ENCODE measurements around the gene ERG28. TPM values are rescaled to one million over a fixed set of nuclear protein-coding genes. Genes with fewer than 3 reads are reported as not detected.

Gene ERG28
- total RNA-seq, 2 experiments from 2014 or later = 9.8 to 24.0 TPM

- Histone ChIP-seq H3K36me3 (ENCODE audit: insufficient read depth, low read length) (peaks cover 54% of the 10 kb centered on the region), H3K4me2 (ENCODE audit: low read length) (no peak overlapping the region), H2AFZ (ENCODE audit: low read length) (no peak overlapping the region), H4K20me1 (ENCODE audit: insufficient read depth, low read length) (no peaks in the 10 kb centered on the region), H3K4me1 (ENCODE audit: insufficient read depth, low read length, poor library complexity, severe bottlenecking) (peaks cover 9% of the 10 kb centered on the region), H3K79me2 (ENCODE audit: insufficient read depth, low read depth, low read length) (peaks cover 9% of the 10 kb centered on the region; the same call in 1 of the 2 replicates), H3K27ac (ENCODE audit: low read depth, low read length, poor library complexity, severe bottlenecking) (no peak overlapping the region), H3K9me2 (ENCODE audit: insufficient read depth, low read length) (no peaks in the 10 kb centered on the region), H3K4me3 (ENCODE audit: low read depth, low read length, poor library complexity, severe bottlenecking) (no peak overlapping the region), H3K9me3 (ENCODE audit: low read length) (no peaks in the 10 kb centered on the region)
- intact Hi-C loops (cut with micrococcal nuclease; ENCODE audit: unreplicated experiment) = loop anchor here (5.0 kb wide), 1 partner anchor 348 kb away; no protein-coding TSS in a partner anchor
- BruUV-seq (replicated peaks) = no TSS peak
- ChIA-PET POLR2A (no interaction called here), CTCF (ENCODE audit: unreplicated experiment) (no interaction called here)
- DNase-seq (ENCODE audit: low spot score) = no peak
- no peak for TF ChIP-seq CTCF (conservative IDR thresholded peaks at IDR 0.05; ENCODE audit: low read length)
- no peak for TF ChIP-seq EZH2phosphoT487 (IDR thresholded peaks at IDR 0.05; ENCODE audit: borderline replicate concordance, low read depth, low read length)
Observed at GRCh38 chr14:75655235-75655634, 5.4 kb downstream of the ERG28 start.

- no TSS peak for BruUV-seq (replicated peaks)
- Histone ChIP-seq H2AFZ (ENCODE audit: low read length) (no peak overlapping the region), H3K27ac (ENCODE audit: low read depth, low read length, poor library complexity, severe bottlenecking) (no peak overlapping the region), H3K79me2 (ENCODE audit: insufficient read depth, low read depth, low read length) (no peaks in the 10 kb centered on the region; the same call in 1 of the 2 replicates), H3K4me3 (ENCODE audit: low read depth, low read length, poor library complexity, severe bottlenecking) (no peak overlapping the region), H3K36me3 (ENCODE audit: insufficient read depth, low read length) (peaks cover 64% of the 10 kb centered on the region), H3K9me2 (ENCODE audit: insufficient read depth, low read length) (no peaks in the 10 kb centered on the region), H4K20me1 (ENCODE audit: insufficient read depth, low read length) (no peaks in the 10 kb centered on the region), H3K9me3 (ENCODE audit: low read length) (no peaks in the 10 kb centered on the region), H3K4me1 (ENCODE audit: insufficient read depth, low read length, poor library complexity, severe bottlenecking) (no peaks in the 10 kb centered on the region), H3K4me2 (ENCODE audit: low read length) (no peak overlapping the region)
- peak; percentile 72 for DNase-seq (ENCODE audit: low spot score)
- intact Hi-C loops (cut with micrococcal nuclease; ENCODE audit: unreplicated experiment) = loop anchor here (1.0 kb wide), 1 partner anchor 77 kb away; no protein-coding TSS in a partner anchor
- TF ChIP-seq CTCF (conservative IDR thresholded peaks at IDR 0.05; ENCODE audit: low read length) (peak; percentile 98), EZH2phosphoT487 (IDR thresholded peaks at IDR 0.05; ENCODE audit: borderline replicate concordance, low read depth, low read length) (no peak)
- POLR2A ChIA-PET = interaction anchor here (0.6 kb wide), 1 partner anchor 24 kb away, joined by 3 read pairs; no protein-coding TSS in a partner anchor
- CTCF ChIA-PET (ENCODE audit: unreplicated experiment) = interaction anchor here (1.0 kb wide), 1 partner anchor 79 kb away, joined by 3 read pairs; no protein-coding TSS in a partner anchor
Observed at GRCh38 chr14:75654127-75654732, 6.4 kb downstream of the ERG28 start.

GRCh38 chr14:75653563-75653962 is 7.1 kb downstream of the ERG28 start:
- no peak overlapping the region for H3K4me2 ChIP-seq (ENCODE audit: low read length)
- no peaks in the 10 kb centered on the region for H3K9me2 ChIP-seq (ENCODE audit: insufficient read depth, low read length)
- no peaks in the 10 kb centered on the region for H4K20me1 ChIP-seq (ENCODE audit: insufficient read depth, low read length)
- H3K36me3 ChIP-seq (ENCODE audit: insufficient read depth, low read length) = peaks cover 67% of the 10 kb centered on the region
- CTCF ChIA-PET (ENCODE audit: unreplicated experiment) = interaction anchor here (1.0 kb wide), 1 partner anchor 78 kb away, joined by 3 read pairs; no protein-coding TSS in a partner anchor
- H2AFZ ChIP-seq (ENCODE audit: low read length) = no peak overlapping the region
- no TSS peak for BruUV-seq (replicated peaks)
- no peak for DNase-seq (ENCODE audit: low spot score)
- H3K4me1 ChIP-seq (ENCODE audit: insufficient read depth, low read length, poor library complexity, severe bottlenecking) = no peaks in the 10 kb centered on the region
- intact Hi-C loops (cut with micrococcal nuclease; ENCODE audit: unreplicated experiment) = no loop called here
- no peak overlapping the region for H3K4me3 ChIP-seq (ENCODE audit: low read depth, low read length, poor library complexity, severe bottlenecking)
- POLR2A ChIA-PET = no interaction called here
- no peaks in the 10 kb centered on the region for H3K9me3 ChIP-seq (ENCODE audit: low read length)
- H3K27ac ChIP-seq (ENCODE audit: low read depth, low read length, poor library complexity, severe bottlenecking) = no peak overlapping the region
- no peaks in the 10 kb centered on the region; the same call in 1 of the 2 replicates for H3K79me2 ChIP-seq (ENCODE audit: insufficient read depth, low read depth, low read length)
- no peak for TF ChIP-seq CTCF (conservative IDR thresholded peaks at IDR 0.05; ENCODE audit: low read length)
- TF ChIP-seq EZH2phosphoT487 (IDR thresholded peaks at IDR 0.05; ENCODE audit: borderline replicate concordance, low read depth, low read length) = no peak
